ENCODE measurements around the gene TIMM50.
A peak's percentile ranks its signal among the peaks of the same experiment; 100 is the strongest.

TIMM50 gene

GRCh38 chr19:39498798-39499642, 18.4 kb downstream of the TIMM50 start, which contains the start of gene DLL3:
DLL3 (plus strand) TSS chr19:39498947; CDS start chr19:39498975, 28 bp downstream.
- no peak for DNase-seq (ENCODE audit: low read depth in 3 of 3, low spot score in 1 of 3)

GRCh38 chr19:39499932-39500331, 19.3 kb downstream of the TIMM50 start:
- no peak for DNase-seq (ENCODE audit: low read depth in 3 of 3, low spot score in 1 of 3)

DNA sequence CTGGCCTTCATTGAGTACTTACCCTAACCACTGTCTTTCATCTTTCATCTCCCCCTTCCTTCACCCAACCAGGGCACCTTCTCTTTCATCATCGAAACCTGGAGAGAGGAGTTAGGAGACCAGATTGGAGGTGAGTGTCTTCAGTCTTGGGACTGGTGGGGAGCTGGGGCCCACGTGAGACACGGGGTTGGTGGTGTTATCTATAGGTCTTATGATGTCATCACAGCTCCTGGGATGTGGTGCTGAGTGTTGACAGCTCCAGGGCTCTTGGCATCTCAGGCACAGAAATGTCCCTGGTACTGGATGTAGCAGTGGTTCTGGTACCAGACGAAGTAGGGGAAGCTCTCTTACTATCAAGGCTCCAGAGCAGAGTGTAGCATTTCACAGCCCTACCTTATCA, 19.9 kb downstream of the TIMM50 start:
- DNase-seq (ENCODE audit: low read depth in 3 of 3, low spot score in 1 of 3), result no peak

GRCh38 chr19:39501340-39501739, 20.7 kb downstream of the TIMM50 start:
- no peak for DNase-seq (ENCODE audit: low read depth in 3 of 3, low spot score in 1 of 3)

DNA sequence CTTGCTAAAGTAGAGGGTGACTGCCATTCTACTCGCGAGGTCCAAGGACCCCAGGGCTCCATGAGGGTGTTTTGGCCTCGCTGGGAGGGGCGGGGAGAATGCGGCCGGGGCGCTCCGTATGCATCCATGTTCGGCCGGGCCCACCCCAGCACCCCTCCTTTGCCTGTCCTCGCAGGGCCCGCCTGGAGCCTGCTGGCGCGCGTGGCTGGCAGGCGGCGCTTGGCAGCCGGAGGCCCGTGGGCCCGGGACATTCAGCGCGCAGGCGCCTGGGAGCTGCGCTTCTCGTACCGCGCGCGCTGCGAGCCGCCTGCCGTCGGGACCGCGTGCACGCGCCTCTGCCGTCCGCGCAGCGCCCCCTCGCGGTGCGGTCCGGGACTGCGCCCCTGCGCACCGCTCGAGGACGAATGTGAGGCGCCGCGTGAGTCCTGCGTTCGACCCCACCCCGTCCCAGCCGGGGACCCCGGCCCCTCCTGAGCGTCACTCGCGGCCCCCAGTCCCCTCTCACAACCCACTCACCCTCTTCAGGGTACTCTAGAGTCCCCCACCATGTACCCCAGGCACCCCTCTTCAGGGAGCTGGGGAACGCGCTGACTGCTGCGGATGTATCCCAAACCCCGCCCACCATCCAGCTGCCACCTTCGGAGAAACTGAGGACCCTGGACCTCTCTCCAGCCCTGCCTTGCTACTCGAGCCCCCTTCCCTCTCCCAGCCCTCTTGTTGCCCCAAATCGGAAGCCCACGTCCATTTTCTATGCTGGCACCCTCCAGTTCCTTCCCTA, 22.2 kb downstream of the TIMM50 start:
- peak; percentile 37 to 76 (median 54) for DNase-seq (ENCODE audit: low read depth in 3 of 3, low spot score in 1 of 3)

- no peak for DNase-seq (ENCODE audit: low read depth in 3 of 3, low spot score in 1 of 3)
These were observed 25.9 kb downstream of the TIMM50 start for GRCh38 chr19:39506598-39506943.

- peak in 1 of 3 donors; percentile 44 for DNase-seq (ENCODE audit: low read depth in 3 of 3, low spot score in 1 of 3)
These were observed 26.5 kb downstream of the TIMM50 start for GRCh38 chr19:39506944-39507714.

- no peak for DNase-seq (ENCODE audit: low read depth in 3 of 3, low spot score in 1 of 3)
These were observed 27.2 kb downstream of the TIMM50 start for GRCh38 chr19:39507715-39508364.

GRCh38 chr19:39508629-39509028, 28.0 kb downstream of the TIMM50 start:
- DNase-seq (ENCODE audit: low read depth in 3 of 3, low spot score in 1 of 3), result no peak

- no peak for DNase-seq (ENCODE audit: low read depth in 3 of 3, low spot score in 1 of 3)
These were observed 28.6 kb downstream of the TIMM50 start for GRCh38 chr19:39509233-39509632.

GRCh38 chr19:39512988-39513387, 32.4 kb downstream of the TIMM50 start:
- DNase-seq (ENCODE audit: low read depth in 3 of 3, low spot score in 1 of 3), result no peak

DNA sequence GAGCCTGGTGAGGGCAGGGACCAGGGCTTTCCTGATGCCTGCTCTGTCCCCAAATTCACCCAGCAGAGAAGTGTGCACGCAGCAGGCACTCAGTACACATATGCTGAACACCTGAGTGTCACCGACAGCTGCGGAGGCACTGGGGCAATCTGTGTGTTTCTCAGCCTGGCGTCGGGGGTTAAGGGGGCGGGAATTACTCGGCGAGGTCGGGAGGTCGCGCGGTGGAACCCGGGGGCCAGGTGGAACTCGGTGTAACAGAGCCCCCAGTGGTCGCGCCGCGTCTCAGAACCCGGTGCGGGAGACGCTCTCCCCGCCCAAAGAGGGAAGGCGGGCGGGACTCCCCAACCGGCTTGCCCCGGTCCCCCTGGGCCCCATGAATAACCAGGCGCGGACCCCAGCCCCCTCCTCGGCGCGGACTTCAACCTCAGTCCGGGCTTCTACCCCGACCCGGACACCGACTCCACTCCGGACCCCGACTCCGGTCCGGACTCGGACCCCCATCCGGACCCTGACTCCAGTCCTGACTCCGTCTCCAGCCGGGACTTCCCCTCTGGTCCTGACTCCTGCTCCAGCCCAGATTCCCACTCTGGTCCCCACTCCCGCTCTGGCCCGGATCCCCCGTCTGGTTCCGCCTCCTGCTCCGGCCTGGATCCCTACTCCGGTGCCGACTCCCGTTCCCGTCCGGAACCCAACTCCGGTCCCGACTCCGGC, 34.4 kb downstream of the TIMM50 start, which contains the start of gene SELENOV:
TSS of gene SELENOV (plus strand) at position 300 of the 711 bp plus-strand sequence. CDS start at position 374, 74 bp downstream.
- no peak for DNase-seq (ENCODE audit: low read depth in 3 of 3, low spot score in 1 of 3)

DNA sequence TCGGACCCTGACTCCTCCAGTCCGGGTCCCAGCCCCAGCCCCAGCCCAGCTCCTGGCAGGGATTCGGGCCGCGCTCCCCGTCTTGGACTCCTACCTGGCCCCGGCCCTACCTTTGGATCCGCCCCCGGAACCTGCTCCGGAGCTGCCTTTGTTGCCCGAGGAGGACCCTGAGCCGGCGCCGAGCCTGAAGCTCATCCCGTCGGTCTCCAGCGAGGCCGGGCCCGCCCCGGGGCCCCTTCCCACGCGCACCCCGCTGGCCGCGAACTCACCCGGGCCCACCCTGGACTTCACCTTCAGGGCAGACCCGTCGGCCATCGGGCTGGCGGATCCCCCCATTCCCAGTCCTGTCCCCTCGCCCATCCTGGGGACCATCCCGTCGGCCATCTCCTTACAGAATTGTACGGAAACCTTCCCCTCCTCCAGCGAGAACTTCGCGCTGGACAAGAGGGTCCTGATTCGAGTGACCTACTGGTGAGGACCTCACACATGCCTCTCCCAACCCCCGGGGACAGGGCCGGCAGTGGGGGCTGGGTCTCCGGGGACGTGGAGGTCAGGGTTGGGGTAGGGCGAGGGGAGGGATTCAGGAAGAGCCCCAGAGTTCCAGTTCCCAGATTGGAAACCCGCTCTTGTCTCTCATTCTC, 35.0 kb downstream of the TIMM50 start:
- DNase-seq (ENCODE audit: low read depth in 3 of 3, low spot score in 1 of 3), result no peak

GRCh38 chr19:39516270-39516669, 35.6 kb downstream of the TIMM50 start:
- no peak for DNase-seq (ENCODE audit: low read depth in 3 of 3, low spot score in 1 of 3)

- DNase-seq (ENCODE audit: low read depth in 3 of 3, low spot score in 1 of 3), result no peak
These were observed 36.8 kb downstream of the TIMM50 start for GRCh38 chr19:39517432-39517831.

DNA sequence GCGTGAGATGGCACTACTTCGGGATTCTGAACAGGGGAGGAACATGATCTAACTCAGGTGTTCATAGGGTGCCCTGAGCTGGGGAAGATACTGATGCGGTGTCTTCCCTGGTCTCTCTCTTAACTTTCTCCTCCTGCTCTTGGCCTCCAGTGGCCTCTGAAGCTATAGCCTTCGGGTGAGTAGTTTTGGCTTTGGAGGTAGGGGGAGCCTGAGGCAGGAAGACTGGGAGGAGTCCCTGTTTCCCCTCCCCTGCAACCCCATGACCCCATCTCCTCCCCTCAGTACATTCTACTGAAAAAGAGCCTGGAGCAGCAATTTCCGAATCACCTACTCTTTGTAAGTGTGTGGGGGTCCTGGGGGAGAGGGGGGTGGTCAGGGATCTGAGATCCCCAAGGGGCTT, 37.8 kb downstream of the TIMM50 start:
- no peak for DNase-seq (ENCODE audit: low read depth in 3 of 3, low spot score in 1 of 3)

- DNase-seq (ENCODE audit: low read depth in 3 of 3, low spot score in 1 of 3), result no peak
These were observed 38.3 kb downstream of the TIMM50 start for GRCh38 chr19:39518975-39519374.

GRCh38 chr19:39520541-39521484, 40.2 kb downstream of the TIMM50 start:
- DNase-seq (ENCODE audit: low read depth in 3 of 3, low spot score in 1 of 3), result no peak

DNA sequence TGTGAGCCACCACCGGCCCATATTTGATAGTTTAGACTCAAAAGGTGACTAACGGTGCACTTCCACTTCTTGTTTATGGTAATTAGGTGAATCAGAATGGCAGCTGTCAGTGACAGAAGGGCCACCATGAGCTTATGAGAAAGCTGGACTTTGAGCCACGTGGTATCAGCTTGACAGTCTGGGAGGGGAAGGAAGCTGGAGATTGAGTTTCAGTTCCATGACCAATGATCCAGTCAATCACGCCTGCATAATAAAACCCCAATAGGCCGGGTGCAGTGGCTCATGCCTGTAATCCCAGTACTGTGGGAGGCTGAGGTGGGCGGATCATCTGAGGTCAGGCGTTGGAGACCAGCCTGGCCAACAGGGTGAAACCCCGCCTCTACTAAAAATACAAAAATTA, 43.9 kb downstream of the TIMM50 start:
- no peak for DNase-seq (ENCODE audit: low read depth in 3 of 3, low spot score in 1 of 3)
